Mesenchymal stem cell (in vitro differentiated cells and primary cell): ENCODE measurements around the gene RPL12.
A peak's percentile ranks its signal among the peaks of the same experiment; 100 is the strongest.
"Not testable (repeated sequence)": the region's sequence is repeated elsewhere in the genome, so short reads cannot be mapped to it uniquely, and the experiment has no call there.

Experiments used
- DNase-seq: peaks from one replicate; pipeline ENCODE4 v3.0.0-alpha.2; 2013
- H2AFZ ChIP-seq: one replicate; pipeline ENCODE4 v1.6.1; 2013; ENCODE audit warnings: low read depth, mild to moderate bottlenecking, control low read depth, inconsistent platforms, low read length, moderate library complexity
- H2AK5ac ChIP-seq: 2 replicates; pipeline ENCODE4 v1.6.1; 2013; ENCODE audit warnings: low read length, moderate library complexity, mild to moderate bottlenecking, inconsistent platforms; ENCODE audit not compliant: severe bottlenecking
- H2BK120ac ChIP-seq: one replicate; pipeline ENCODE4 v1.6.1; 2013; ENCODE audit warnings: low read depth, mild to moderate bottlenecking, inconsistent platforms, low read length, moderate library complexity
- H2BK12ac ChIP-seq, 2 experiments: one replicate each; pipeline ENCODE4 v1.6.1; 2013; ENCODE audit warnings: inconsistent platforms in 2 of 2, low read length in 2 of 2, mild to moderate bottlenecking in 2 of 2, moderate library complexity in 2 of 2, control low read depth in 1 of 2
- H2BK15ac ChIP-seq: one replicate; pipeline ENCODE4 v1.6.1; 2013; ENCODE audit warnings: mild to moderate bottlenecking, low read depth, inconsistent platforms; ENCODE audit not compliant: poor library complexity, severe bottlenecking
- H2BK5ac ChIP-seq: 2 replicates; pipeline ENCODE4 v1.6.1; 2013; ENCODE audit warnings: low read depth, mild to moderate bottlenecking, low read length, control low read depth, inconsistent platforms; ENCODE audit not compliant: poor library complexity, severe bottlenecking
- H3K14ac ChIP-seq, 2 experiments: one replicate each; pipeline ENCODE4 v1.6.1; 2013; ENCODE audit warnings: inconsistent platforms in 2 of 2, low read length in 2 of 2, control low read depth in 1 of 2, mild to moderate bottlenecking in 1 of 2, moderate library complexity in 1 of 2
- H3K18ac ChIP-seq, 2 experiments: one replicate each; pipeline ENCODE4 v1.6.1; 2013; ENCODE audit warnings: inconsistent platforms in 2 of 2, low read length in 2 of 2, control low read depth in 1 of 2, low read depth in 1 of 2, mild to moderate bottlenecking in 1 of 2
- H3K23ac ChIP-seq, 2 experiments: one replicate each; pipeline ENCODE4 v1.6.1; 2013; ENCODE audit warnings: inconsistent platforms in 2 of 2, low read length in 2 of 2, mild to moderate bottlenecking in 2 of 2, moderate library complexity in 2 of 2, control low read depth in 1 of 2
- H3K27ac ChIP-seq: 2 replicates; pipeline ENCODE4 v1.5.1; 2013; ENCODE audit warnings: mild to moderate bottlenecking, moderate library complexity, low read length, control low read depth, inconsistent platforms; ENCODE audit not compliant: poor library complexity, severe bottlenecking
- H3K27me3 ChIP-seq, 2 experiments: 2 replicates each; pipeline versions ENCODE4 v1.6.1 to v1.7.0; 2013; ENCODE audit warnings: low read length in 2 of 2, mild to moderate bottlenecking in 2 of 2, moderate library complexity in 2 of 2, control low read depth in 1 of 2, inconsistent platforms in 1 of 2; ENCODE audit not compliant: control insufficient read depth in 1 of 2, insufficient read depth in 1 of 2
- H3K36me3 ChIP-seq, 2 experiments: 2 replicates each; pipeline versions ENCODE4 v1.6.1 to v1.7.0; 2013; ENCODE audit warnings: low read length in 2 of 2, control low read depth in 1 of 2, inconsistent platforms in 1 of 2, low read depth in 1 of 2, mild to moderate bottlenecking in 1 of 2; ENCODE audit not compliant: insufficient read depth in 2 of 2, control insufficient read depth in 1 of 2
- H3K4ac ChIP-seq, 2 experiments: one replicate each; pipeline ENCODE4 v1.6.1; 2013; ENCODE audit warnings: inconsistent platforms in 2 of 2, low read length in 2 of 2, mild to moderate bottlenecking in 2 of 2, moderate library complexity in 2 of 2, control low read depth in 1 of 2, low read depth in 1 of 2
- H3K4me1 ChIP-seq: 2 replicates; pipeline ENCODE4 v1.6.1; 2013; ENCODE audit warnings: low read depth, low read length, control low read depth; ENCODE audit not compliant: control insufficient read depth, insufficient read depth
- H3K4me2 ChIP-seq: 2 replicates; pipeline ENCODE4 v1.6.1; 2013; ENCODE audit warnings: low read length, mild to moderate bottlenecking, inconsistent platforms; ENCODE audit not compliant: poor library complexity, severe bottlenecking
- H3K4me3 ChIP-seq, 2 experiments: 2 replicates each; pipeline versions ENCODE4 v1.5.1 to v1.7.0; 2013; ENCODE audit warnings: low read length in 2 of 2, mild to moderate bottlenecking in 2 of 2, control low read depth in 1 of 2, low read depth in 1 of 2; ENCODE audit not compliant: insufficient read depth in 1 of 2
- H3K79me1 ChIP-seq: replicated peaks from 2 replicates; pipeline ENCODE4 v1.6.1; 2013; ENCODE audit warnings: mild to moderate bottlenecking, control low read depth, low read length, inconsistent platforms; ENCODE audit not compliant: poor library complexity, severe bottlenecking
- H3K9ac ChIP-seq: 2 replicates; pipeline ENCODE4 v1.7.0; 2013; ENCODE audit warnings: mild to moderate bottlenecking, low read length, moderate library complexity
- H3K9me3 ChIP-seq: 2 replicates; pipeline ENCODE4 v1.7.0; 2013; ENCODE audit warnings: mild to moderate bottlenecking, low read length; ENCODE audit not compliant: control insufficient read depth
- H4K8ac ChIP-seq: one replicate; pipeline ENCODE4 v1.6.1; 2013; ENCODE audit warnings: inconsistent platforms, mild to moderate bottlenecking, low read length, moderate library complexity
- H4K91ac ChIP-seq: one replicate; pipeline ENCODE4 v1.6.1; 2013; ENCODE audit warnings: mild to moderate bottlenecking, low read length, inconsistent platforms
- WGBS: methylation state at CpG from one replicate; pipeline ENCODE4 v1.1.7; 2013; ENCODE audit warnings: mixed read lengths; 5-methylcytosine and 5-hydroxymethylcytosine counted together

Gene RPL12

GRCh38 chr9:127470662-127471061 is 19.5 kb upstream of the RPL12 start:
- H3K4me3 ChIP-seq, result no peak overlapping the region
- no peaks in the 10 kb centered on the region for H3K79me1 ChIP-seq
- 100% methylated on average over 2 of the region's 3 CpGs for WGBS
- no peak overlapping the region for H4K91ac ChIP-seq
- H2BK120ac ChIP-seq, result no peak overlapping the region
- no peak overlapping the region for H2AK5ac ChIP-seq
- H3K9me3 ChIP-seq, result no peaks in the 10 kb centered on the region
- H3K27ac ChIP-seq, result no peak overlapping the region
- H3K23ac ChIP-seq, result no peak overlapping the region
- no peak overlapping the region for H3K18ac ChIP-seq
- no peak overlapping the region for H3K9ac ChIP-seq
- DNase-seq, result no peak
- H2AFZ ChIP-seq, result no peak overlapping the region
- no peaks in the 10 kb centered on the region for H3K27me3 ChIP-seq
- no peak overlapping the region for H3K14ac ChIP-seq
- H2BK5ac ChIP-seq, result no peak overlapping the region
- H2BK12ac ChIP-seq, result no peak overlapping the region
- H3K4me2 ChIP-seq, result no peak overlapping the region
- no peak overlapping the region for H2BK15ac ChIP-seq
- H3K36me3 ChIP-seq, result peaks cover 30 to 56% of the 10 kb centered on the region in 2 experiments
- no peak overlapping the region for H3K4ac ChIP-seq
- no peaks in the 10 kb centered on the region for H3K4me1 ChIP-seq
- H4K8ac ChIP-seq, result no peak overlapping the region

GRCh38 chr9:127467621-127468020 is 16.4 kb upstream of the RPL12 start:
- H4K91ac ChIP-seq, result no peak overlapping the region
- no peaks in the 10 kb centered on the region for H3K27me3 ChIP-seq
- no peak overlapping the region for H3K4me2 ChIP-seq
- H4K8ac ChIP-seq, result no peak overlapping the region
- no peak overlapping the region for H3K27ac ChIP-seq
- no peak overlapping the region for H3K23ac ChIP-seq
- peaks cover 3% of the 10 kb centered on the region for H3K79me1 ChIP-seq
- no peaks in the 10 kb centered on the region for H3K4me1 ChIP-seq
- H3K18ac ChIP-seq, result no peak overlapping the region
- H2AFZ ChIP-seq, result no peak overlapping the region
- H3K4ac ChIP-seq, result no peak overlapping the region
- H3K4me3 ChIP-seq, result no peak overlapping the region
- no peak overlapping the region for H2BK12ac ChIP-seq
- no peak overlapping the region for H2AK5ac ChIP-seq
- no peaks in the 10 kb centered on the region for H3K9me3 ChIP-seq
- H3K14ac ChIP-seq, result no peak overlapping the region
- WGBS, result 94% methylated on average over 14 of the region's 14 CpGs
- H3K9ac ChIP-seq, result no peak overlapping the region
- H3K36me3 ChIP-seq, result peaks cover 39 to 61% of the 10 kb centered on the region in 2 experiments
- DNase-seq, result no peak
- H2BK15ac ChIP-seq, result no peak overlapping the region
- H2BK5ac ChIP-seq, result no peak overlapping the region
- H2BK120ac ChIP-seq, result no peak overlapping the region

DNA sequence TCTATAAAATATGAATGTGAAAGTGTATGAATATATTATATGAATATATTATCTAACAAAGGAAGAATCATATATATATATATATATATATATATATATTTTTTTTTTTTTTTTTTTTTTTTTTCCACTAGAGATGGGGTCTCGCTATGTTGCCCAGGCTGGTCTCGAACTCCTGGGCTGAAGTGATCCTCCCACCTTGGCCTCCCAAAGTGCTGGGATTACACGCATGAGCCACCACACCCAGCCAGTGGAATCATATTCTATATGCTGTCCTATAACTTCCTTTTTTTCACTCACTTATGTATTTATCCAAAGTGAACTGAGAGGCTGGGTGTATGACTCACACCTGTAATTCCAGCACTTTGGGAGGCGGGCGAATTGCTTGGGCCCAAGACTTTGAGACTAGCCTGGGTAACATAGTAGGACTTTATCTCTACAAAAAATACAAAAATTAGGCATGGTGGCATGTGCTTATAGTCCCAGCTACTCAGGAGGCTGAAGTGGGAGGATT is 15.3 kb upstream of the RPL12 start:
- not testable (repeated sequence) for H3K4me3 ChIP-seq, H2BK15ac ChIP-seq, H3K4me1 ChIP-seq, H3K27me3 ChIP-seq, H4K8ac ChIP-seq, DNase-seq, H3K4ac ChIP-seq, H3K14ac ChIP-seq, H2BK5ac ChIP-seq, H4K91ac ChIP-seq, H3K27ac ChIP-seq, H3K23ac ChIP-seq, H3K9ac ChIP-seq, H3K18ac ChIP-seq, H2BK120ac ChIP-seq, H2AFZ ChIP-seq, H3K79me1 ChIP-seq, H2AK5ac ChIP-seq, H2BK12ac ChIP-seq, H3K9me3 ChIP-seq, H3K4me2 ChIP-seq
- WGBS, result 97% methylated on average over 5 of the region's 5 CpGs
- peaks cover 50 to 71% of the 10 kb centered on the region in 2 experiments for H3K36me3 ChIP-seq

DNA sequence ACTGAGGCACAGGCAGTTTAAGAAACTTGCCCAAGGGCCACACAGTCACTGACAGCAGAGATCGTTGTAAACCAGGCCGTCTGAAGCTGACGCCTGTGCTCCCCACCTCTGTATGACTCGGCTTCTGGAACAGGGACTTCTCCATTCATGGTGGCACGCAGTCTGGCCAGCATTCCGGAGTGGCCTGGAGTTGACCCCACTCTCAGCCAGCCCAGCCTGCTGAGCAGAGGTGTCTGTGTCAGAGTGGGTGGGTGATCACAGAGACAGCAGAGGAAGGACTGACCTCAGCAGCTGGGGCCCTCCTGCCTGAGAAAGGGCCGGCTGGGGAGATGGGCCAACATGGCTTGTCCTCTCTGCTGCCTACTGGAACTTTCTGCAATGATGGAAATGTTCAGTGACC is 12.7 kb upstream of the RPL12 start:
- Histone ChIP-seq H2BK5ac (no peak overlapping the region), H2BK15ac (no peak overlapping the region), H4K8ac (no peak overlapping the region), H3K23ac (no peak overlapping the region), H3K4me2 (no peak overlapping the region), H2BK120ac (no peak overlapping the region), H3K36me3 (peaks cover 70 to 81% of the 10 kb centered on the region in 2 experiments), H2AK5ac (no peak overlapping the region), H3K27ac (no peak overlapping the region), H3K9me3 (no peaks in the 10 kb centered on the region), H2AFZ (no peak overlapping the region), H3K4ac (no peak overlapping the region), H3K14ac (no peak overlapping the region), H3K4me3 (no peak overlapping the region), H3K79me1 (peaks cover 4% of the 10 kb centered on the region), H3K27me3 (no peaks in the 10 kb centered on the region), H3K4me1 (peaks cover 1% of the 10 kb centered on the region), H2BK12ac (no peak overlapping the region), H3K18ac (no peak overlapping the region), H4K91ac (no peak overlapping the region), H3K9ac (no peak overlapping the region)
- WGBS, result 47% methylated on average over 7 of the region's 7 CpGs
- peak; percentile 40 for DNase-seq
